Epithelial cell of esophagus (primary cell): ENCODE measurements around the gene CD36.

ENCODE experiments used
- DNase-seq: peaks from one replicate; pipeline ENCODE4 v3.0.0; 2010; ENCODE audit warnings: low read depth
- H3K4me3 ChIP-seq: 2 replicates; pipeline ENCODE4 v1.5.1; 2011; ENCODE audit warnings: mild to moderate bottlenecking, low read length, control low read depth
- CTCF ChIP-seq: IDR thresholded peaks from 2 replicates; pipeline ENCODE4 v1.5.1; 2011; ENCODE audit warnings: low read depth, mild to moderate bottlenecking, low read length, control low read depth, inconsistent platforms; ENCODE audit not compliant: insufficient read depth; ENCODE audit errors: missing control alignments

Gene CD36

GRCh38 chr7:80679921-80680907 is 41.8 kb downstream of the CD36 start:
- no peak for TF ChIP-seq CTCF
- DNase-seq = no peak

GRCh38 chr7:80681272-80681885 is 42.9 kb downstream of the CD36 start:
- peak; percentile 55 for DNase-seq
- no peak overlapping the region for H3K4me3 ChIP-seq
- peak; percentile 62 for TF ChIP-seq CTCF

More at GRCh38 chr7:80679921-80680907, 41.8 kb downstream of the CD36 start:
- no peak overlapping the region for H3K4me3 ChIP-seq

GRCh38 chr7:80682744-80683143 is 44.3 kb downstream of the CD36 start:
- no peak for TF ChIP-seq CTCF
- DNase-seq = no peak
- H3K4me3 ChIP-seq = no peak overlapping the region

GRCh38 chr7:80686576-80686975 is 48.1 kb downstream of the CD36 start:
- DNase-seq = peak; percentile 76
- no peak overlapping the region for H3K4me3 ChIP-seq
- no peak for TF ChIP-seq CTCF

- no peak overlapping the region for H3K4me3 ChIP-seq
- TF ChIP-seq CTCF = peak; percentile 45
- DNase-seq = peak; percentile 61
Observed at GRCh38 chr7:80699045-80699638, 60.7 kb downstream of the CD36 start.

GRCh38 chr7:80699721-80700256 is 61.3 kb downstream of the CD36 start:
- no peak for DNase-seq
- TF ChIP-seq CTCF = no peak
- no peak overlapping the region for H3K4me3 ChIP-seq
